Mesenchymal stem cell (in vitro differentiated cells and primary cell): ENCODE data around the gene RAMP1.

Experiments
- DNase-seq: peaks from one replicate; pipeline ENCODE4 v3.0.0-alpha.2; 2013
- H2AFZ ChIP-seq: one replicate; pipeline ENCODE4 v1.6.1; 2013; ENCODE audit warnings: low read depth, mild to moderate bottlenecking, control low read depth, inconsistent platforms, low read length, moderate library complexity
- H2AK5ac ChIP-seq: 2 replicates; pipeline ENCODE4 v1.6.1; 2013; ENCODE audit warnings: low read length, moderate library complexity, mild to moderate bottlenecking, inconsistent platforms; ENCODE audit not compliant: severe bottlenecking
- H2BK120ac ChIP-seq: one replicate; pipeline ENCODE4 v1.6.1; 2013; ENCODE audit warnings: low read depth, mild to moderate bottlenecking, inconsistent platforms, low read length, moderate library complexity
- H2BK12ac ChIP-seq, 2 experiments: one replicate each; pipeline ENCODE4 v1.6.1; 2013; ENCODE audit warnings: inconsistent platforms in 2 of 2, low read length in 2 of 2, mild to moderate bottlenecking in 2 of 2, moderate library complexity in 2 of 2, control low read depth in 1 of 2
- H2BK15ac ChIP-seq: one replicate; pipeline ENCODE4 v1.6.1; 2013; ENCODE audit warnings: mild to moderate bottlenecking, low read depth, inconsistent platforms; ENCODE audit not compliant: poor library complexity, severe bottlenecking
- H2BK5ac ChIP-seq: 2 replicates; pipeline ENCODE4 v1.6.1; 2013; ENCODE audit warnings: low read depth, mild to moderate bottlenecking, low read length, control low read depth, inconsistent platforms; ENCODE audit not compliant: poor library complexity, severe bottlenecking
- H3K14ac ChIP-seq, 2 experiments: one replicate each; pipeline ENCODE4 v1.6.1; 2013; ENCODE audit warnings: inconsistent platforms in 2 of 2, low read length in 2 of 2, control low read depth in 1 of 2, mild to moderate bottlenecking in 1 of 2, moderate library complexity in 1 of 2
- H3K18ac ChIP-seq, 2 experiments: one replicate each; pipeline ENCODE4 v1.6.1; 2013; ENCODE audit warnings: inconsistent platforms in 2 of 2, low read length in 2 of 2, control low read depth in 1 of 2, low read depth in 1 of 2, mild to moderate bottlenecking in 1 of 2
- H3K23ac ChIP-seq, 2 experiments: one replicate each; pipeline ENCODE4 v1.6.1; 2013; ENCODE audit warnings: inconsistent platforms in 2 of 2, low read length in 2 of 2, mild to moderate bottlenecking in 2 of 2, moderate library complexity in 2 of 2, control low read depth in 1 of 2
- H3K27ac ChIP-seq: 2 replicates; pipeline ENCODE4 v1.5.1; 2013; ENCODE audit warnings: mild to moderate bottlenecking, moderate library complexity, low read length, control low read depth, inconsistent platforms; ENCODE audit not compliant: poor library complexity, severe bottlenecking
- H3K27me3 ChIP-seq, 2 experiments: 2 replicates each; pipeline versions ENCODE4 v1.6.1 to v1.7.0; 2013; ENCODE audit warnings: low read length in 2 of 2, mild to moderate bottlenecking in 2 of 2, moderate library complexity in 2 of 2, control low read depth in 1 of 2, inconsistent platforms in 1 of 2; ENCODE audit not compliant: control insufficient read depth in 1 of 2, insufficient read depth in 1 of 2
- H3K36me3 ChIP-seq, 2 experiments: 2 replicates each; pipeline versions ENCODE4 v1.6.1 to v1.7.0; 2013; ENCODE audit warnings: low read length in 2 of 2, control low read depth in 1 of 2, inconsistent platforms in 1 of 2, low read depth in 1 of 2, mild to moderate bottlenecking in 1 of 2; ENCODE audit not compliant: insufficient read depth in 2 of 2, control insufficient read depth in 1 of 2
- H3K4ac ChIP-seq, 2 experiments: one replicate each; pipeline ENCODE4 v1.6.1; 2013; ENCODE audit warnings: inconsistent platforms in 2 of 2, low read length in 2 of 2, mild to moderate bottlenecking in 2 of 2, moderate library complexity in 2 of 2, control low read depth in 1 of 2, low read depth in 1 of 2
- H3K4me1 ChIP-seq: 2 replicates; pipeline ENCODE4 v1.6.1; 2013; ENCODE audit warnings: low read depth, low read length, control low read depth; ENCODE audit not compliant: control insufficient read depth, insufficient read depth
- H3K4me2 ChIP-seq: 2 replicates; pipeline ENCODE4 v1.6.1; 2013; ENCODE audit warnings: low read length, mild to moderate bottlenecking, inconsistent platforms; ENCODE audit not compliant: poor library complexity, severe bottlenecking
- H3K4me3 ChIP-seq, 2 experiments: 2 replicates each; pipeline versions ENCODE4 v1.5.1 to v1.7.0; 2013; ENCODE audit warnings: low read length in 2 of 2, mild to moderate bottlenecking in 2 of 2, control low read depth in 1 of 2, low read depth in 1 of 2; ENCODE audit not compliant: insufficient read depth in 1 of 2
- H3K79me1 ChIP-seq: replicated peaks from 2 replicates; pipeline ENCODE4 v1.6.1; 2013; ENCODE audit warnings: mild to moderate bottlenecking, control low read depth, low read length, inconsistent platforms; ENCODE audit not compliant: poor library complexity, severe bottlenecking
- H3K9ac ChIP-seq: 2 replicates; pipeline ENCODE4 v1.7.0; 2013; ENCODE audit warnings: mild to moderate bottlenecking, low read length, moderate library complexity
- H3K9me3 ChIP-seq: 2 replicates; pipeline ENCODE4 v1.7.0; 2013; ENCODE audit warnings: mild to moderate bottlenecking, low read length; ENCODE audit not compliant: control insufficient read depth
- H4K8ac ChIP-seq: one replicate; pipeline ENCODE4 v1.6.1; 2013; ENCODE audit warnings: inconsistent platforms, mild to moderate bottlenecking, low read length, moderate library complexity
- H4K91ac ChIP-seq: one replicate; pipeline ENCODE4 v1.6.1; 2013; ENCODE audit warnings: mild to moderate bottlenecking, low read length, inconsistent platforms
- WGBS: methylation state at CpG from one replicate; pipeline ENCODE4 v1.1.7; 2013; ENCODE audit warnings: mixed read lengths; 5-methylcytosine and 5-hydroxymethylcytosine counted together

RAMP1 gene

DNA sequence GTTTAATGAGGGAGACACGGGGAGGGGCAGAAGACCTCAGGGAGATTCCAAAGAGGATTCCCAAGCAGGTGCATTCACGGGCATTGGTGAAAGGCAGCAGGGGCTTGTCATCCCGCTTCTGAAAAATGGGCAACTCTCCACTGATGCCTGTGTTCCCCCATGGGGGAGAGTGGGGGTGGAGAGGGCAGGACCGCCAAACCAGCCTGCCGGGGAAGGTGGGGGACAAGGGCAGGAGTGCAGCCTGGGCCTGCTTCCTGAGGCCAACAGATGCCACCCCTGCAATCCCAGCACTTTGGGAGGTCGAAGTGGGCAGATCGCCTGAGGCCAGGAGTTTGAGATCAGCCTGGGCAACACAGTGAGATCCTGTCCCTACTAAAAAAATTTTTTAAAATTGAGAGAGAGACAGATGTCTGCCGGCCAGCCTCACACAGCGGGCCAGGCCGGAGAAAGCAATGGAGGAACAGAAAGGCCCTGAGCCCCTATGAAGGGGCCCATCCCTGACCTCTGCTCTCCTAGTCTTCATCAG is 62.6 kb downstream of the RAMP1 start:
- Histone ChIP-seq H2BK15ac (no peak overlapping the region), H2AFZ (no peak overlapping the region), H3K18ac (no peak overlapping the region), H3K14ac (no peak overlapping the region), H3K36me3 (no peaks in the 10 kb centered on the region), H3K23ac (no peak overlapping the region), H3K27ac (no peak overlapping the region), H3K9me3 (no peaks in the 10 kb centered on the region), H2BK12ac (no peak overlapping the region), H4K91ac (no peak overlapping the region), H2BK120ac (no peak overlapping the region), H3K9ac (no peak overlapping the region), H4K8ac (no peak overlapping the region), H3K79me1 (no peaks in the 10 kb centered on the region), H2BK5ac (no peak overlapping the region), H3K4me1 (peaks cover 12% of the 10 kb centered on the region), H2AK5ac (no peak overlapping the region), H3K4me2 (no peak overlapping the region), H3K4ac (no peak overlapping the region), H3K4me3 (no peak overlapping the region), H3K27me3 (peaks cover 0 to 7% of the 10 kb centered on the region in 2 experiments)
- WGBS = 93% methylated on average over 10 of the region's 10 CpGs
- DNase-seq = no peak

- no peak overlapping the region for H3K14ac ChIP-seq
- H3K4me3 ChIP-seq = peak overlapping the region in 1 of 2 experiments; percentile 67
- no peak for DNase-seq
These were observed 63.4 kb downstream of the RAMP1 start for GRCh38 chr2:237922641-237923361.

GRCh38 chr2:237923481-237924163 is 64.2 kb downstream of the RAMP1 start:
- peak; percentile 68 for DNase-seq

More at GRCh38 chr2:237922641-237923361, 63.4 kb downstream of the RAMP1 start:
- Histone ChIP-seq H3K18ac (no peak overlapping the region), H3K4me1 (peaks cover 12% of the 10 kb centered on the region), H2BK120ac (no peak overlapping the region), H3K4ac (peak overlapping the region in 1 of 2 experiments; percentile 62), H3K27me3 (peaks cover 3 to 7% of the 10 kb centered on the region in 2 experiments), H4K91ac (no peak overlapping the region), H3K27ac (no peak overlapping the region), H2BK5ac (no peak overlapping the region), H3K4me2 (no peak overlapping the region), H2AK5ac (no peak overlapping the region), H3K23ac (peak overlapping the region in 1 of 2 experiments; percentile 6), H3K36me3 (no peaks in the 10 kb centered on the region), H3K9me3 (no peaks in the 10 kb centered on the region), H4K8ac (no peak overlapping the region), H2BK15ac (no peak overlapping the region), H3K79me1 (no peaks in the 10 kb centered on the region), H2AFZ (peak overlapping the region; percentile 73), H3K9ac (peak overlapping the region; percentile 61), H2BK12ac (no peak overlapping the region)
- WGBS = 48% methylated on average over 13 of the region's 13 CpGs

GRCh38 chr2:237924164-237924534 is 64.7 kb downstream of the RAMP1 start:
- Histone ChIP-seq H3K23ac (no peak overlapping the region), H3K4me2 (no peak overlapping the region), H3K4ac (no peak overlapping the region), H3K27ac (no peak overlapping the region), H3K18ac (no peak overlapping the region), H2BK120ac (no peak overlapping the region), H2AK5ac (no peak overlapping the region), H2AFZ (no peak overlapping the region), H2BK5ac (no peak overlapping the region), H4K91ac (peak overlapping the region; percentile 12), H2BK15ac (no peak overlapping the region), H3K9me3 (no peaks in the 10 kb centered on the region), H2BK12ac (no peak overlapping the region), H3K14ac (no peak overlapping the region), H3K79me1 (no peaks in the 10 kb centered on the region), H3K27me3 (peaks cover 7% of the 10 kb centered on the region in 2 experiments), H4K8ac (peak overlapping the region; percentile 24), H3K36me3 (no peaks in the 10 kb centered on the region), H3K4me3 (no peak overlapping the region), H3K9ac (no peak overlapping the region), H3K4me1 (peaks cover 12% of the 10 kb centered on the region)
- WGBS = 95% methylated on average over 14 of the region's 14 CpGs
- no peak for DNase-seq

More at GRCh38 chr2:237923481-237924163, 64.2 kb downstream of the RAMP1 start:
- H2BK120ac ChIP-seq = no peak overlapping the region
- H2BK15ac ChIP-seq = no peak overlapping the region
- H2AK5ac ChIP-seq = no peak overlapping the region
- no peak overlapping the region for H3K27ac ChIP-seq
- peak overlapping the region; percentile 61 for H3K9ac ChIP-seq
- peak overlapping the region; percentile 96 for H4K8ac ChIP-seq
- H3K4me3 ChIP-seq = peak overlapping the region; percentile 44 to 67
- no peak overlapping the region for H3K23ac ChIP-seq
- peak overlapping the region; percentile 56 to 82 for H3K18ac ChIP-seq
- H2AFZ ChIP-seq = peak overlapping the region; percentile 73
- H3K4ac ChIP-seq = peak overlapping the region; percentile 62 to 69
- H4K91ac ChIP-seq = no peak overlapping the region
- H3K4me2 ChIP-seq = peak overlapping the region; percentile 92
- peak overlapping the region in 1 of 2 experiments; percentile 37 for H3K14ac ChIP-seq
- 10% methylated on average over 32 of the region's 33 CpGs for WGBS
- H3K4me1 ChIP-seq = peaks cover 12% of the 10 kb centered on the region
- peaks cover 7% of the 10 kb centered on the region in 2 experiments for H3K27me3 ChIP-seq
- no peaks in the 10 kb centered on the region for H3K79me1 ChIP-seq
- no peak overlapping the region for H2BK5ac ChIP-seq
- no peaks in the 10 kb centered on the region for H3K9me3 ChIP-seq
- no peaks in the 10 kb centered on the region for H3K36me3 ChIP-seq
- H2BK12ac ChIP-seq = peak overlapping the region in 1 of 2 experiments; percentile 42
